ENCODE measurements around the gene TMCC2. TPM values are rescaled to one million over a fixed set of nuclear protein-coding genes. Genes with fewer than 3 reads are reported as not detected.
A peak's percentile ranks its signal among the peaks of the same experiment; 100 is the strongest.

Gene TMCC2
- total and polyA plus RNA-seq, 2 donors from 2014 or later: 1.3 to 3.5 TPM

DNA sequence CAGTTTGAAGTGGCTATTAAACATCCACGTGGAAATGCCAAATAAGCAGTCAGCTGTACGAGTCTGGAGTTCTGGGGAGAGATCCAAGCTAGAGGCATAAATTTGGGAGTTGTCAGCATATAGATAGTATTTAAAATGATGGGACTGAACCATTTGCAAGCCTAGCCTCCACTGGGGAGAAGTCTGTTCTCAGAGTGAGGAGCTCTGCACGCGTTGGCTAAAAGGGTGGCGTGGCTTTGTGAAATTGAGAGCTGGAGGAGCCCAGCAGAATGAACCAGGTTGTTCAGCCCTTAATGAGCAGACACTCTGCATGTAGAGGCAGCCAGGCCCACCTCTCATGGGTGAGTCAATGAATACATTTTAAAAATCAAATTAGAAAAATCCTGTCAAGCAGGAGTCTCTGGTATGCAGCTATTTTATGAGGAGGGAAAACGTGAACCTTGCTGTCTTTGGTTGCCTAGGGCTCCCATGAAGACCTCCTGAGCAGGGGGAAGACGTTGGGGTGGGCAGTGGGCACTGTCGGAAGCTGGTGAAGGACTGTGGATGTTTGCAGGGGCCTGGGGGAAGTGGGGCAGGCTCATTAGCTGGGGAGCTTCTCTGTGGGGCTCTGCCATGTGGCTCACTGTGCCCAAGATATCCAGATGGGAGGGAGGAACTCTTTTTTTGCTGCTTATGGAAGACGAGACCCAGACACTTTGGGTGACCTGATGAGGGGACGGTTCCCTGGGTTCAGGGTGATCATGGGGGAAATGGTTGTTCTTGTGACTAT lies 18.8 kb downstream of the TMCC2 start:
- Histone ChIP-seq H3K9me3 (ENCODE audit: control insufficient read depth in 2 of 3, insufficient read depth in 1 of 3, low read length in 3 of 3) (no peaks in the 10 kb centered on the region), H3K9ac (ENCODE audit: low read length in 3 of 3) (no peak overlapping the region), H3K36me3 (ENCODE audit: control insufficient read depth in 2 of 3, insufficient read depth in 3 of 3, low read length in 3 of 3) (no peaks in the 10 kb centered on the region), H3K27me3 (ENCODE audit: control insufficient read depth, insufficient read depth, low read length) (no peaks in the 10 kb centered on the region), H3K4me3 (ENCODE audit: low read length in 3 of 3) (no peak overlapping the region), H3K27ac (ENCODE audit: low read depth in 2 of 2, low read length in 2 of 2) (no peak overlapping the region), H3K4me1 (ENCODE audit: control insufficient read depth in 2 of 3, insufficient read depth in 2 of 3, low read depth in 1 of 3, low read length in 3 of 3) (peaks cover 0 to 8% (median 3%) of the 10 kb centered on the region in 3 donors)
- DNase-seq (no peak), FAIRE-seq (no peak)
- TF ChIP-seq, protein P1, sequence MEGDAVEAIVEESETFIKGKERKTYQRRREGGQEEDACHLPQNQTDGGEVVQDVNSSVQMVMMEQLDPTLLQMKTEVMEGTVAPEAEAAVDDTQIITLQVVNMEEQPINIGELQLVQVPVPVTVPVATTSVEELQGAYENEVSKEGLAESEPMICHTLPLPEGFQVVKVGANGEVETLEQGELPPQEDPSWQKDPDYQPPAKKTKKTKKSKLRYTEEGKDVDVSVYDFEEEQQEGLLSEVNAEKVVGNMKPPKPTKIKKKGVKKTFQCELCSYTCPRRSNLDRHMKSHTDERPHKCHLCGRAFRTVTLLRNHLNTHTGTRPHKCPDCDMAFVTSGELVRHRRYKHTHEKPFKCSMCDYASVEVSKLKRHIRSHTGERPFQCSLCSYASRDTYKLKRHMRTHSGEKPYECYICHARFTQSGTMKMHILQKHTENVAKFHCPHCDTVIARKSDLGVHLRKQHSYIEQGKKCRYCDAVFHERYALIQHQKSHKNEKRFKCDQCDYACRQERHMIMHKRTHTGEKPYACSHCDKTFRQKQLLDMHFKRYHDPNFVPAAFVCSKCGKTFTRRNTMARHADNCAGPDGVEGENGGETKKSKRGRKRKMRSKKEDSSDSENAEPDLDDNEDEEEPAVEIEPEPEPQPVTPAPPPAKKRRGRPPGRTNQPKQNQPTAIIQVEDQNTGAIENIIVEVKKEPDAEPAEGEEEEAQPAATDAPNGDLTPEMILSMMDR (IDR thresholded peaks at IDR 0.05; ENCODE audit: borderline replicate concordance, extremely low read depth, insufficient read depth): no peak
- intact Hi-C loops (cut with DNase I): no loop called here

DNA sequence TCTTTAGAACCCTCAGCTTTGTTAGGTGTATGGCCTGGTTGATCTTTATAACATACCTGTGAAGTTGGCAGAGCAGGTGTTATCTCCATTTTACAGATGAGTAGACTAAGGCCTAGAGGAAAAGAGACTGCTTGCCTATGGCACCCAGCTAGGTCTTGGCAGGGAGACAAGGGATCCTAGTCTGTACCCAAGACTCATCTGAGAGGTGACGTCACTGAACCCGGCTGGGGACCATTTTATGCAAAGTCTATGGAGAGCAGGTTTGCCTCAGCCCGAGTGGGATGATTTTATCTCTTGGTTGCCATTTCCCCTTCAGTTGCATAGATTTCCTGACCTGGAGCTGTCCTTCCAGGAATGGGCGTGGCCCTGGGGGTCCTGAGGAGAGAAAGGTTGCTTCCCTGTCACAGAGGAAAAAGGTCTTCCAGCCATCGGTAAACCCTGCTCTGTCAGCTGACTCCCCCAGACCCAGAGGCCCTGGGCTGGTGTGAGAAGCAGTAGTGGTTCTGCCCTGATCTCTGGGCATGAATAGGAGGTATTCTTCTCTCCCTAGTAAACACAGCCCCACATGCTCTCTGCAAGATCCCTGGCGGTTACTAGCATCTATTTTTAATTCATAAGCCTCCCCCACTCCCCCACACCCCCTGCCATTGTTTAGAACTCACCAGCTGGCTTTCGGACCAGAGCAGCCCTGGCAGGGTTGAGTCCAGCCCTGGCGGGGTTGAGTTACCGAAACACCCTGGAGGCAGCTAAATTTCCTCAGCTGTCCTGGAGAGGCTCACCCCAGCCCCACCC lies 19.6 kb downstream of the TMCC2 start:
- TF ChIP-seq, protein P1 (IDR thresholded peaks at IDR 0.05; ENCODE audit: borderline replicate concordance, extremely low read depth, insufficient read depth): no peak
- Histone ChIP-seq H3K36me3 (ENCODE audit: control insufficient read depth in 2 of 3, insufficient read depth in 3 of 3, low read length in 3 of 3) (no peaks in the 10 kb centered on the region), H3K4me3 (ENCODE audit: low read length in 3 of 3) (no peak overlapping the region), H3K9me3 (ENCODE audit: control insufficient read depth in 2 of 3, insufficient read depth in 1 of 3, low read length in 3 of 3) (no peaks in the 10 kb centered on the region), H3K9ac (ENCODE audit: low read length in 3 of 3) (no peak overlapping the region), H3K27ac (ENCODE audit: low read depth in 2 of 2, low read length in 2 of 2) (no peak overlapping the region), H3K27me3 (ENCODE audit: control insufficient read depth, insufficient read depth, low read length) (no peaks in the 10 kb centered on the region), H3K4me1 (ENCODE audit: control insufficient read depth in 2 of 3, insufficient read depth in 2 of 3, low read depth in 1 of 3, low read length in 3 of 3) (peaks cover 0 to 8% (median 3%) of the 10 kb centered on the region in 3 donors)
- intact Hi-C loops (cut with DNase I): no loop called here
- FAIRE-seq: no peak
- DNase-seq: peak in 1 of 5 donors; percentile 53

DNA sequence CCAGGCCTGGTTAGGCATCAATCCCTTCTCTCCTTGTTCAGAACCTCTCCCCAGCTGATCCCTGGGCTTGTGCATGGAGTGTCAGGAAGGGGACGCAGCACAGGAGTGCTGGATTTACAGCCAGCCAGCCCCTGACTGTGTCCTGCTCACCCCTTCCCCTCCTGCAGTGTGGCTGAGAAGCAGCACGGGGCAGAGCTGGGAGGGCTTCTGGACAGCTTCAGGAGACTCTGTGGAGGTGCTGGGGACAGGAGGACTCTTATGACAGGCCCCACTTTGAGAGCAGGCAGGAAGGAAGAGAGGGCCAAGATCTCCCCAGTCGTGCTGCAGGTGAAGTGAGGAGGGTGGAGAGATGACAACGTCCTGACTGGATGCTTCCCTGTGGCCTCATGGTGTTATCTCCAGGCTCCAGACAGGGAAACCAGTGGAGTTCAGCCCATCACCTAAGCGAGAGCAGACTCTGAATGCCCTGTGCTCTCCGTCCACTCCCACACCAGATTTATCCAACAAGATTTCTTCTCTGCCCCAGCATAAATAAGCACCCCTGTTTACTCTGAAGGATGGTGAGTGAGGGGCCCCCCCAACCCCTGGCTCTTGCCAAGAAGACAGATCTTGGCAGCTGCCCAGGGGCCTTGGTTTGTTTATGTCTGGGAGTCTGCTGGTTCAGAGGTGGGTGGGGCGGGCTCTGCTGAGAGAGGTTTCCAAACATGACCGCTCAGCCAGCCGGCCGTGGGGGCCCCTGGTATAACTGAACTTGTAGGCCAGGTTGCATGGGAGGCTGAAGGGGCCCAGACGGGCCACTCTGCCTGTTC lies 21.3 kb downstream of the TMCC2 start:
- Histone ChIP-seq H3K27ac (ENCODE audit: low read depth in 2 of 2, low read length in 2 of 2) (no peak overlapping the region), H3K36me3 (ENCODE audit: control insufficient read depth in 2 of 3, insufficient read depth in 3 of 3, low read length in 3 of 3) (no peaks in the 10 kb centered on the region), H3K9me3 (ENCODE audit: control insufficient read depth in 2 of 3, insufficient read depth in 1 of 3, low read length in 3 of 3) (no peaks in the 10 kb centered on the region), H3K27me3 (ENCODE audit: control insufficient read depth, insufficient read depth, low read length) (no peaks in the 10 kb centered on the region), H3K9ac (ENCODE audit: low read length in 3 of 3) (no peak overlapping the region), H3K4me3 (ENCODE audit: low read length in 3 of 3) (no peak overlapping the region), H3K4me1 (ENCODE audit: control insufficient read depth in 2 of 3, insufficient read depth in 2 of 3, low read depth in 1 of 3, low read length in 3 of 3) (peaks cover 0 to 8% (median 3%) of the 10 kb centered on the region in 3 donors)
- peak in 3 of 5 donors; percentile 36 to 89 (median 69) for DNase-seq
- FAIRE-seq: no peak
- TF ChIP-seq, protein P1 (IDR thresholded peaks at IDR 0.05; ENCODE audit: borderline replicate concordance, extremely low read depth, insufficient read depth): no peak
- intact Hi-C loops (cut with DNase I): no loop called here
